ENCODE data around the gene DOCK1. TPM values are rescaled to one million over a fixed set of nuclear protein-coding genes. Genes with fewer than 3 reads are reported as not detected.

DOCK1 gene
- total RNA-seq, 1 donor from 2014 or later, result 31.2 TPM

- intact Hi-C loops (cut with DNase I), result no loop called here
- DNase-seq (ENCODE audit: low spot score), result no peak
Measured at GRCh38 chr10:127221281-127221680, 316.1 kb downstream of the DOCK1 start.

GRCh38 chr10:127227027-127227426 lies 321.8 kb downstream of the DOCK1 start:
- no peak for DNase-seq (ENCODE audit: low spot score)
- intact Hi-C loops (cut with DNase I), result no loop called here

DNA sequence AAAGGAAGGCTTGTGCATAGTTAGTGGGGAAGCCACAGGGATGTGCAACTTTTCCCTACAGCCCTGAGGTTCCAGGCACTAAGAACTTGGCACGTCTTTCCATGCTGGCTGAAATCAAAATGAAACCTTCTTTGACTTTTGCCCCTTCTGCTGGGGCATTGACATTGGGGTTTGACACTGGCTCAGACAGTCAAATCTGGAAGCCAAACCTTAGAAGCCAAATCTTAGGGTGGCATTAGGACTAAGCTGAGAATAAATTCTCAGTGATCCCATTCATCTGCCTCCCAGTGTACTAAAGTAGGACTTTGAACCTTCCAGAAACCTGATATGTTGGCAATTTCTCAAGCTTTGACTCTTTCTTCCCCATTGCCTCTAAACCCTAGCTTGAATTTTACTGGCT lies 322.4 kb downstream of the DOCK1 start:
- no peak for DNase-seq (ENCODE audit: low spot score)
- intact Hi-C loops (cut with DNase I), result no loop called here

DNA sequence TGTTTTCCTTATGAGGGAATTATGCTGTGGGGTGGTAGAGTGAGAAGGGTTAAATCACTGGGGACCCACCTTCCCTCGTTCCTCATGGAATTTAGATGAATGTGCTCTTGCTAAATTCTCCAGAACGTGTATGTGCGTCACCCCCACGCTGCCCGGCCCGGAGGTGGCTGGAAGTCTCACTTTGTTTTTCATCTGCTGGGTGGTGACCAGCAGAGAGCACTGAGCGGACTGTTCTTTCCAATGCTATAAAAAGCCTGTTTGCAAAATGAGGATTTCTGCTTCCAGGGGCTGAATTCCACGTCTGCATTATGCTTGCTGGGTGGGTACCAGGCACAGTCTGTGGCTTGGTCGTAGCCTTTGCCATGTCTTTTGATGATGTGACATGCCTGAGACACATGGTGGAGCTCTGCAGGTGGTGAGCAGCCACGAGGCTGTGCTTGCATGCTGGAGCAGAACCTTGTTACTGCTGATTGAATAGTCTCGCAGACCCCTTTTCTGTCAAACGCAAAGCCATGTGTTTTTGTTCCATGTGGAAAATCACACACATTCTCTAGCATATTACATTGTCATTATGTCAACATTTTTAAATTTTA lies 323.1 kb downstream of the DOCK1 start:
- intact Hi-C loops (cut with DNase I), result no loop called here
- no peak for DNase-seq (ENCODE audit: low spot score)

DNA sequence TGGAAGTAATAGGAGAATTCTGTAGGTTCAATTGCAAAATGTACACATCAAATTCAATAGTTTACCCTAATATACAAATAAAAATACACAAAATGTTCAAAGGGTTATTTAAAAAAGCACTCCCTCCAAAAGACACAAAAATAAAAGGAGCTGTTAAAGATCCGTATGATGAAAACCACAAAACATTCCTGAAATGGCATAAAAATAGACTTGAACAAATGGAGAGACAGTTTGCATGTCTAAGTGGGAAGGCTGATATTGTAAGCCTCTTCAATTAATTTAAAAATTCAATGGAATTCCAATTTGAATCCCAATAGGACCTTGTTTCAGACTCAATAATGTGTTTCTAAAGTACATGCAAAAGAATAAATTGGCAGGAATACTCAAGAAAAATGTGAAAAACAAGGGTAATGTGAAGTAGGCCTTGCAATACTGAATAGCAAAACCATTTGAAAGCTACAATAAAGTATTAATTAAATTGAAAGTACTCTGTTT lies 329.1 kb downstream of the DOCK1 start:
- no peak for DNase-seq (ENCODE audit: low spot score)
- intact Hi-C loops (cut with DNase I), result no loop called here

DNA sequence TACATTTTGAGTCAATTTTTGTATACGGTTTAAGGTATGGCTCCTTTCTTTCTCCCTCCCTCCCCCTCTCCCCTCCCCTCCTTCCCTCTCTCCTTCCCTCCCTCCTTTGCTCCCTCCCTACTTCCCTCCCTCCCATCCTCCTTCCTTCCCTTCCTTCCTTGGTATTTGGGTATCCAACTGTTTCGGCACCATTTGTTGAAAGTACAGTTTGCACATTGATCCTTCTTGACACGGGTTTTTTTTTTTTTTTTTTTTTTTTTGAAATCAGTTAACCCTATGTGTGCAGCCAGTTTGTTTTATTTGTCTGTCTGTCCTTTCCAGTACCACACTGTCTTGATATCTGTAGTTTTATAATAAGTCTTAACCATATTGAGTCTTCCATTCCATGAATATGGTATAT lies 331.0 kb downstream of the DOCK1 start:
- DNase-seq (ENCODE audit: low spot score), result no peak
- intact Hi-C loops (cut with DNase I), result no loop called here

GRCh38 chr10:127242914-127243313 lies 337.7 kb downstream of the DOCK1 start:
- no peak for DNase-seq (ENCODE audit: low spot score)
- intact Hi-C loops (cut with DNase I), result no loop called here

DNA sequence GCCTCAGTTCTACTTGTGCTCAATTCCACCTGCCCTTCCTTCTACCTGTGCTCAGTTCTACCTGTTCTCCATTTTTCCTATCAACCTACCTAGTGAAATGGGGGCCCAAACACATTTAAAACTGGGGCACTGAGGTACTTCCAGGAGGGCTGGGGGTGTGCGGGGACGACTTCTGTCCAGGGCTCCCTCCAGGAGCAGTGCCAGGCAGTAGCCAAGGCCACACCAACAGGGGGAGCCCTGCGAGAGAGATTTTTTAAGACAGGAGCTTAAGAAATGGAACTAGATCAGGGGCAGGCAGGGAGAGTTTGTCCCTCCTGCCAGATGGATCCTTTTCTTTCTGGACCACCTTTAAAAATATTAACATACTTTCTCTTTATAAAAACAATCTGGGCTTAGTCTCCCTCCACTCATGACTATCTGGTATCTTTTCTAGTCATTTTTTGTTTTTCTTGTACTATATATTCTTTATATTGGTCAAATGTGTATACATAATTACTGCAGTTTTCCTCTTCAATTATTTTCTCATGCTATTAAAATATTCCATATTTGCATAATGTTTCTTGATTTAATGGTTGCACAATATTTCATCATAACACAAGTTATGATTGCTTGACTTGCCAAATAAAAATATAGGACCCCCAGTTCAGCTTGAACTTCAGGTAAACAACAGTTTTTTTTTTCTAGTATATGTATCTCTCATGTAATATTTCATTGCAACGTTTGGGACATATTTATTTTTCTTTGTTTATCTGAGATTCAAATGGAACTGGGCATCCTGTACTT lies 338.5 kb downstream of the DOCK1 start:
- intact Hi-C loops (cut with DNase I), result no loop called here
- no peak for DNase-seq (ENCODE audit: low spot score)

GRCh38 chr10:127245456-127245855 lies 340.2 kb downstream of the DOCK1 start:
- intact Hi-C loops (cut with DNase I), result no loop called here
- DNase-seq (ENCODE audit: low spot score), result no peak

GRCh38 chr10:127250031-127250430 lies 344.8 kb downstream of the DOCK1 start:
- intact Hi-C loops (cut with DNase I), result no loop called here
- no peak for DNase-seq (ENCODE audit: low spot score)

DNA sequence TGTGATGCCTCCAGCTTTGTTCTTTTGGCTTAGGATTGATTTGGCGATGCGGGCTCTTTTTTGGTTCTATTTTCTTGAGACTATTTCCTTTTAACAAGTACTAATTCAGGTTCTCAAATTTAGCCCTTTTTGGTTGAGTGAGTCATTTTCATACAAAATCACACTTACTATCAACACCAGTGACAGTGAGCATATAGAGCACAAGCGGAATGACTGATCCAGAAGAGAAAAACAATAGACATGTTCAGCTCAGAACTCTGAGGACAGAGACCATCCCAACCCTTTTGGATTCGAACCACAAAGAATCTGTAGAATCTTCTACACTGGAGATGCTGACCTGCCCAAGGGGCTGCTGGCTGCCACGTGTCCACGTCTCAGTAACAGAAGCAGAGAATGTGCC lies 347.6 kb downstream of the DOCK1 start:
- intact Hi-C loops (cut with DNase I), result no loop called here
- DNase-seq (ENCODE audit: low spot score), result no peak

DNA sequence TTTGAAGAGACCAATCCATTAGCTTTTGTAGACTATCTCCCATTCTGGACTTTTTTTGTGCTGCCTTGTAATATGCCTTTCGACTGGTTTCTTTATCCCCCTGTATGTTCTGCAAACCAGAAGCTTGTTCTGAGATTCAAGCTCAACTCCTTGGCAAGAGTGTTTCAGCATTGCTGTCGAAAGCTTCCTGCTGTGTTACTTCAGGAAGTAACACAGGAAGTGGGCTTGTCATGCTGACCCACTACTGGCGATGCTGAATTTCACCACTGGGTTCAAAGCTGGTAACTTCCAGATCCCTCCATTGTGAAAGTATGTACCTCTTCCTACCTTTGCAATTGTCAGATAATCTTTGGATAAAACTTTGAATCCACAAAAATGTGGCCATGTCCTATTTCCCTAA lies 349.0 kb downstream of the DOCK1 start:
- intact Hi-C loops (cut with DNase I), result no loop called here
- DNase-seq (ENCODE audit: low spot score), result no peak

- no peak for DNase-seq (ENCODE audit: low spot score)
- intact Hi-C loops (cut with DNase I), result no loop called here
Measured at GRCh38 chr10:127257395-127257794, 352.2 kb downstream of the DOCK1 start.

DNA sequence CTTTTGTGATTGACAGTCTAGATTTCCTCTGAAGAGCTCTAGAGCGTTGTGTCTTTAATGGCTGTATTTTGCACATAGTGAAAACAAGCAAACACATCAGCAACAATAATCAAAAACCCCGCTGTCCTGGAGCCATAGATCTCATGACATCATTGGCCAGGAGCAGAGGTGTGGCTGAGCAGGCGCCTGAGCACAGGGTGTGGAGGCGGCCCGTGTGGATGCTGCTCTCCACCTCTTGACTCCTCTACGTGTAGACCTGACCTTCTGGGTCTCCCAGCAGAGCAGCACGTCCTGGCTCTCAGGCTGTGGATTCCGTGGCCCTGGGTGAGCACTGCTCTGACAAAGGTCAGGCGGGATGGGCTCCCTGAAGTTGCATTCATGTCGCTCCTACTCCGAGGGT lies 354.1 kb downstream of the DOCK1 start:
- intact Hi-C loops (cut with DNase I), result no loop called here
- no peak for DNase-seq (ENCODE audit: low spot score)

- intact Hi-C loops (cut with DNase I), result no loop called here
- DNase-seq (ENCODE audit: low spot score), result no peak
Measured at GRCh38 chr10:127262606-127263005, 357.4 kb downstream of the DOCK1 start.

DNA sequence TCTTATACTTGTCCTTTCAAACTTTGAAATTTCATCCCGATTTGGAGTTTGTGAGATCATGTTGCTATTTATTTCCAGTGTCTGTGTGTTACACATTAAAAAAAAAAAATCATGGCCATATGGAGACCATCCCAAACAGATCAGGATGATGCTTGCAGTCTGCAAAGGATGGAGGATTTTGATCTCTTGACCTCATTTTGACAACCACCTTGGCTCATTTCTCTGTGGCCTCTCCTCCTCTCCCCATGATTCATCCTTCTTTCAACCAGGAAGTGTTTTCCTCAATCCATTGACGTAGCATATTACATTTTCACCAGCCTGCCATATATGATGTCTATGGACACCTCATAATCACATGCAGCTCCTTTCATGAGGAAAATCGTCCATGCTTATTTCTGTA lies 360.1 kb downstream of the DOCK1 start:
- intact Hi-C loops (cut with DNase I), result no loop called here
- DNase-seq (ENCODE audit: low spot score), result no peak

- intact Hi-C loops (cut with DNase I), result no loop called here
- no peak for DNase-seq (ENCODE audit: low spot score)
Measured at GRCh38 chr10:127266431-127266830, 361.2 kb downstream of the DOCK1 start.

GRCh38 chr10:127267442-127267841 lies 362.2 kb downstream of the DOCK1 start:
- intact Hi-C loops (cut with DNase I), result no loop called here
- no peak for DNase-seq (ENCODE audit: low spot score)

DNA sequence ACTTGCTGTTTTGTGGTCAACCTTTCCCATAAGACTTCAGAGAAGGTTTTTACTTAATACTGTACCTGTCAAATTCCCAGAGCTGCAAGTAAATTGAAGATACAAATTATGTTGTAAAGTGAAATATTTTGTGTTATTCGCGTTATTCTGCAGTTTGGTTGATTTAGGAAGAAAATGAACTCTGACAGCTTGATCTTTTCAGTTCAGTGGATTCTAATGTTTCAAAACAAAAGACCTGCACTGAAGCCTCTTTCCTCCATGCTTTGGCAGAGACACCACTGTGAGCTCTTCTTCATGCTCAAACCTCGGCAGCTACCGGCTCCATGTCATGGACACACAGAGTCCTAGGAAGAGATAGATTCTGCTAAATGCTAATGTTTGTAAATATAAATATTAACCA lies 366.8 kb downstream of the DOCK1 start:
- intact Hi-C loops (cut with DNase I), result no loop called here
- no peak for DNase-seq (ENCODE audit: low spot score)

DNA sequence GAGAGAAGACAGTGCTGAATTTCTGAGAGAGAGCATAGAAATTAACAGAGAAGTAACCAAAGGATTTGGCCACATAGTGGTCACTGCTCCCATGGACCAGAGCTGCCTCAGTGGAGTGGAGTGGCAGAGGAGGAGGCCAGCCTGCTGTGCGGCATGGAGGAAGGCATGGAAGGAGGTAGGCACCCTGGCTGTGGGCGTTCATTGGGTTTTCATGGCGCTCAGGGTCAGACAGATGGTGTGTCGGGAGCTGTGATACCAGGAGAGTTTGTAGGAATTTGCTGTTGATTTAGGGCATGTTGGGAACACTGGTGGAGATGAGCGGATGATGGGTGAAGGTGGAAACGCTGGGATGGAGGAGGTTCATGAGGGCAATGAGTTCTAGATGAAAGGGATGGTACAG lies 370.0 kb downstream of the DOCK1 start:
- DNase-seq (ENCODE audit: low spot score), result no peak
- intact Hi-C loops (cut with DNase I), result no loop called here

GRCh38 chr10:127275793-127276450 lies 370.7 kb downstream of the DOCK1 start:
- intact Hi-C loops (cut with DNase I), result no loop called here
- DNase-seq (ENCODE audit: low spot score), result no peak
